ENCODE data around the gene FRMD4A. TPM values are rescaled to one million over a fixed set of nuclear protein-coding genes. Genes with fewer than 3 reads are reported as not detected.

The FRMD4A gene
- polyA plus RNA-seq, 1 of the 3 experiments (the other 2 are of a cell fraction): 37.7 TPM

DNA sequence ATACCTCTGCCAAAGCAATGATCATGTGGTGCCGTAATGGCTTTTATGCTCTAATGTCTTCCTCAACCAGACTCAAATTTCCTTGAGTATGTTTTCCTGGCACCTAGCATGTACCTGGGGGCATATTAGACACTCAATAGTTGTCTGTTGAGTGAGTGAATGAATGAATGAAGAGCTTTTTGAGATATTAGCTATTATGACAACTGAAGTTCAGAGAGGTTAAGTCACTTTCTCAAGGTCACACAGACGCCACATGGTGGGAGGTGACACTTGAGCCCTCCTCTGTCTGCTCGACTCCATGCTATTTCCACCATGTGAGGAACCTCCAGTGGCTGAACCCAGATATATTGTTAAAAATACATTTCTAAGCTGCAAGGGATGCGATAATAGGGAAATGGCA, 611.9 kb downstream of the FRMD4A start:
- WGBS (ENCODE audit: low lambda C conversion rate): 86% methylated on average over 4 of the region's 4 CpGs
- Histone ChIP-seq H3K9ac (no peak overlapping the region), H2AFZ (ENCODE audit: low read depth) (no peak overlapping the region), H3K4me3 (ENCODE audit: low read depth in 2 of 2, low read length in 1 of 2) (no peak overlapping the region), H4K20me1 (ENCODE audit: insufficient read depth) (no peaks in the 10 kb centered on the region), H3K79me2 (ENCODE audit: insufficient read depth) (0 out of 2 replicates have a peak, but pooled peaks cover 3% of the 10 kb centered on the region), H3K4me1 (ENCODE audit: control insufficient read depth in 1 of 2, insufficient read depth in 2 of 2, low read depth in 1 of 2, low read length in 1 of 2) (peaks cover 10 to 32% of the 10 kb centered on the region in 2 experiments), H3K36me3 (replicated peaks in 1 of 2; ENCODE audit: control insufficient read depth in 1 of 2, insufficient read depth in 2 of 2, low read length in 1 of 2) (peaks cover 3 to 15% of the 10 kb centered on the region in 2 experiments), H3K27ac (ENCODE audit: low read depth in 2 of 2, low read length in 1 of 2) (peak overlapping the region; percentile 76 to 96; a peak in 3 of 4 replicates), H3K9me3 (no peaks in the 10 kb centered on the region), H3K9me2 (no peaks in the 10 kb centered on the region), H3K27me3 (ENCODE audit: insufficient read depth) (no peaks in the 10 kb centered on the region), H3F3A (replicated peaks; ENCODE audit: insufficient read depth) (peaks cover 55% of the 10 kb centered on the region), H3K4me2 (peak overlapping the region; percentile 44; the same call in 1 of the 2 replicates)
- ChIA-PET CTCF (no interaction called here), POLR2A (no interaction called here)
- TF ChIP-seq RFX5 (IDR thresholded peaks at IDR 0.05; ENCODE audit: low read length) (no peak), FOXM1 (IDR thresholded peaks at IDR 0.05; ENCODE audit: low read depth) (no peak), TEAD4 (IDR thresholded peaks at IDR 0.05; ENCODE audit: borderline replicate concordance, insufficient read depth) (no peak), POLR2AphosphoS5 (IDR thresholded peaks at IDR 0.05; ENCODE audit: low read depth, low read length) (no peak), FOSL2 (IDR thresholded peaks at IDR 0.05; ENCODE audit: borderline replicate concordance, low read depth) (no peak), RAD21 (IDR thresholded peaks at IDR 0.05; ENCODE audit: low read length) (no peak), RCOR1 (IDR thresholded peaks at IDR 0.05; ENCODE audit: low read length) (no peak), NRF1 (IDR thresholded peaks at IDR 0.05; ENCODE audit: low read depth, low read length) (no peak), EZH2phosphoT487 (IDR thresholded peaks at IDR 0.05; ENCODE audit: borderline replicate concordance, low read depth) (no peak), GABPA (IDR thresholded peaks at IDR 0.05; ENCODE audit: low read depth) (no peak), CHD2 (IDR thresholded peaks at IDR 0.05; ENCODE audit: low read length, partially characterized antibody) (no peak), TAF1 (IDR thresholded peaks at IDR 0.05; ENCODE audit: borderline replicate concordance, low read depth, low read length) (no peak), FOXJ3 (CRISPR knock-in tag; IDR thresholded peaks at IDR 0.05) (no peak)
- TF ChIP-seq, protein P1, sequence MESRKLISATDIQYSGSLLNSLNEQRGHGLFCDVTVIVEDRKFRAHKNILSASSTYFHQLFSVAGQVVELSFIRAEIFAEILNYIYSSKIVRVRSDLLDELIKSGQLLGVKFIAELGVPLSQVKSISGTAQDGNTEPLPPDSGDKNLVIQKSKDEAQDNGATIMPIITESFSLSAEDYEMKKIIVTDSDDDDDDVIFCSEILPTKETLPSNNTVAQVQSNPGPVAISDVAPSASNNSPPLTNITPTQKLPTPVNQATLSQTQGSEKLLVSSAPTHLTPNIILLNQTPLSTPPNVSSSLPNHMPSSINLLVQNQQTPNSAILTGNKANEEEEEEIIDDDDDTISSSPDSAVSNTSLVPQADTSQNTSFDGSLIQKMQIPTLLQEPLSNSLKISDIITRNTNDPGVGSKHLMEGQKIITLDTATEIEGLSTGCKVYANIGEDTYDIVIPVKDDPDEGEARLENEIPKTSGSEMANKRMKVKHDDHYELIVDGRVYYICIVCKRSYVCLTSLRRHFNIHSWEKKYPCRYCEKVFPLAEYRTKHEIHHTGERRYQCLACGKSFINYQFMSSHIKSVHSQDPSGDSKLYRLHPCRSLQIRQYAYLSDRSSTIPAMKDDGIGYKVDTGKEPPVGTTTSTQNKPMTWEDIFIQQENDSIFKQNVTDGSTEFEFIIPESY (IDR thresholded peaks at IDR 0.05; ENCODE audit: borderline replicate concordance, low read depth): no peak
- TF ChIP-seq, protein P2, sequence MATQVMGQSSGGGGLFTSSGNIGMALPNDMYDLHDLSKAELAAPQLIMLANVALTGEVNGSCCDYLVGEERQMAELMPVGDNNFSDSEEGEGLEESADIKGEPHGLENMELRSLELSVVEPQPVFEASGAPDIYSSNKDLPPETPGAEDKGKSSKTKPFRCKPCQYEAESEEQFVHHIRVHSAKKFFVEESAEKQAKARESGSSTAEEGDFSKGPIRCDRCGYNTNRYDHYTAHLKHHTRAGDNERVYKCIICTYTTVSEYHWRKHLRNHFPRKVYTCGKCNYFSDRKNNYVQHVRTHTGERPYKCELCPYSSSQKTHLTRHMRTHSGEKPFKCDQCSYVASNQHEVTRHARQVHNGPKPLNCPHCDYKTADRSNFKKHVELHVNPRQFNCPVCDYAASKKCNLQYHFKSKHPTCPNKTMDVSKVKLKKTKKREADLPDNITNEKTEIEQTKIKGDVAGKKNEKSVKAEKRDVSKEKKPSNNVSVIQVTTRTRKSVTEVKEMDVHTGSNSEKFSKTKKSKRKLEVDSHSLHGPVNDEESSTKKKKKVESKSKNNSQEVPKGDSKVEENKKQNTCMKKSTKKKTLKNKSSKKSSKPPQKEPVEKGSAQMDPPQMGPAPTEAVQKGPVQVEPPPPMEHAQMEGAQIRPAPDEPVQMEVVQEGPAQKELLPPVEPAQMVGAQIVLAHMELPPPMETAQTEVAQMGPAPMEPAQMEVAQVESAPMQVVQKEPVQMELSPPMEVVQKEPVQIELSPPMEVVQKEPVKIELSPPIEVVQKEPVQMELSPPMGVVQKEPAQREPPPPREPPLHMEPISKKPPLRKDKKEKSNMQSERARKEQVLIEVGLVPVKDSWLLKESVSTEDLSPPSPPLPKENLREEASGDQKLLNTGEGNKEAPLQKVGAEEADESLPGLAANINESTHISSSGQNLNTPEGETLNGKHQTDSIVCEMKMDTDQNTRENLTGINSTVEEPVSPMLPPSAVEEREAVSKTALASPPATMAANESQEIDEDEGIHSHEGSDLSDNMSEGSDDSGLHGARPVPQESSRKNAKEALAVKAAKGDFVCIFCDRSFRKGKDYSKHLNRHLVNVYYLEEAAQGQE (IDR thresholded peaks at IDR 0.05; ENCODE audit: low read depth, low read length): no peak
- no peak for DNase-seq
